ENCODE data around the gene FGF8.

GRCh38 chr10:101807158-101807557 is 31.2 kb upstream of the FGF8 start:
- TF ChIP-seq CTCF (IDR thresholded peaks at IDR 0.05; ENCODE audit: low read depth, low read length), result no peak
- no peak for TF ChIP-seq POLR2A (IDR thresholded peaks at IDR 0.05; ENCODE audit: extremely low read depth, insufficient read length)
- TF ChIP-seq MYC (IDR thresholded peaks at IDR 0.05; ENCODE audit: low read depth, low read length), result no peak

Measured in NB4 (cell line).